ENCODE measurements around the gene CCDC69.
"Not testable (repeated sequence)": the region's sequence is repeated elsewhere in the genome, so short reads cannot be mapped to it uniquely, and the experiment has no call there.

The CCDC69 gene

GRCh38 chr5:151189151-151189550, 34.7 kb downstream of the CCDC69 start:
- DNase-seq, result no peak

- DNase-seq, result no peak
Measured at GRCh38 chr5:151186538-151186937, 37.4 kb downstream of the CCDC69 start.

GRCh38 chr5:151186052-151186451, 37.8 kb downstream of the CCDC69 start:
- no peak for DNase-seq

- DNase-seq, result no peak
Measured at GRCh38 chr5:151184316-151185042, 39.4 kb downstream of the CCDC69 start.

GRCh38 chr5:151183456-151184245, 40.2 kb downstream of the CCDC69 start:
- DNase-seq, result no peak

- no peak for DNase-seq
Measured at GRCh38 chr5:151182976-151183375, 40.9 kb downstream of the CCDC69 start.

- no peak for DNase-seq
Measured at GRCh38 chr5:151182524-151182900, 41.4 kb downstream of the CCDC69 start.

- no peak for DNase-seq
Measured at GRCh38 chr5:151181818-151182523, 41.9 kb downstream of the CCDC69 start.

- DNase-seq, result no peak
Measured at GRCh38 chr5:151180291-151180690, 43.6 kb downstream of the CCDC69 start.

- DNase-seq, result no peak
Measured at GRCh38 chr5:151179489-151179840, 44.4 kb downstream of the CCDC69 start.

- DNase-seq, result no peak
Measured at GRCh38 chr5:151178777-151179488, 45.0 kb downstream of the CCDC69 start.

GRCh38 chr5:151178372-151178771, 45.5 kb downstream of the CCDC69 start:
- no peak for DNase-seq

- DNase-seq, result not testable (repeated sequence)
Measured at GRCh38 chr5:151176268-151176667, 47.6 kb downstream of the CCDC69 start.

GRCh38 chr5:151174612-151175101, 49.2 kb downstream of the CCDC69 start:
- no peak for DNase-seq

- no peak for DNase-seq
Measured at GRCh38 chr5:151173711-151174611, 49.9 kb downstream of the CCDC69 start.

- no peak for DNase-seq
Measured at GRCh38 chr5:151171529-151171928, 52.4 kb downstream of the CCDC69 start.

- DNase-seq, result no peak
Measured at GRCh38 chr5:151168602-151169344, 55.1 kb downstream of the CCDC69 start.

GRCh38 chr5:151167022-151167421, 56.9 kb downstream of the CCDC69 start:
- DNase-seq, result no peak

- DNase-seq, result peak in 10 of 14 donors; percentile 23 to 65 (median 56)
Measured at GRCh38 chr5:151164687-151165392, 59.1 kb downstream of the CCDC69 start.

- DNase-seq, result no peak
Measured at GRCh38 chr5:151162776-151163175, 61.1 kb downstream of the CCDC69 start.

Data from C1 segment of cervical spinal cord (tissue), 14 donors.